Activated naive CD4-positive, alpha-beta T cell treated with anti-CD3 and anti-CD28 coated beads, Interleukin-2, amount 50 U/mL, for 24 hours (primary cell): ENCODE data around the gene KRTAP5-9.
"Not testable (repeated sequence)": the region's sequence is repeated elsewhere in the genome, so short reads cannot be mapped to it uniquely, and the experiment has no call there.

ENCODE experiments used
- H3K27ac Mint-ChIP-seq: one replicate; pipeline ENCODE4 v1.8.0; 2021; ENCODE audit warnings: mild to moderate bottlenecking, mixed read lengths
- H3K27me3 Mint-ChIP-seq: one replicate; pipeline ENCODE4 v1.8.0; 2021; ENCODE audit warnings: mixed read lengths
- H3K36me3 Mint-ChIP-seq: one replicate; pipeline ENCODE4 v1.8.0; 2021; ENCODE audit warnings: mixed read lengths
- H3K4me1 Mint-ChIP-seq: one replicate; pipeline ENCODE4 v1.8.0; 2021; ENCODE audit warnings: mixed read lengths
- H3K4me3 Mint-ChIP-seq: one replicate; pipeline ENCODE4 v1.8.0; 2021; ENCODE audit warnings: mild to moderate bottlenecking, mixed read lengths
- H3K9me3 Mint-ChIP-seq: one replicate; pipeline ENCODE4 v1.8.0; 2021; ENCODE audit warnings: mixed read lengths

Gene KRTAP5-9

DNA sequence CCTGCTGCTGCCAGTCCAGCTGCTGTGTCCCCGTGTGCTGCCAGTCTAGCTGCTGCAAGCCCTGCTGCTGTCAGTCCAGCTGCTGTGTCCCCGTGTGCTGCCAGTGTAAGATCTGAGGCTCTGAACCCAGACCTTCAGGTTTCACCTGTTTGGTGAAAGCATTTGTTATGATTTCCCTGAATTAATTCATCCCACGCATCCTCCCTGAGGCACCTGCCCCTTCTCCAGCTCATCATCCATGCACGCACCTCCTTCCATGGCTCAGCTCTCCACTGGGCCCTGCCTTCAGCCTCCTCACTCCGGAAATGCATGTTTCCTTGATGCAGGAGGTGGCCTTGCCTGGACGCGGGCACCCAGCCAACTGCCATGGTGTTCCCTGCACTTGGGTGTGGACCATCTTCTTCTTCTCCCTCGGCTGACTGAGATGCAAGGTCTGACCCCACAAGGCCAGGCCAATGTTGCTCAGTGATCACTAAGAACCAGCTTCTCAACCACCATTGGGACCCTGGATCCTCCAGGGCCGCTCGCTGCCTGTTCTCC lies 17.9 kb downstream of the KRTAP5-9 start:
- peaks cover 31% of the 10 kb centered on the region for H3K27me3 Mint-ChIP-seq
- H3K4me1 Mint-ChIP-seq = no peaks in the 10 kb centered on the region
- H3K4me3 Mint-ChIP-seq = no peak overlapping the region
- no peak overlapping the region for H3K27ac Mint-ChIP-seq
- no peaks in the 10 kb centered on the region for H3K9me3 Mint-ChIP-seq
- H3K36me3 Mint-ChIP-seq = no peaks in the 10 kb centered on the region

DNA sequence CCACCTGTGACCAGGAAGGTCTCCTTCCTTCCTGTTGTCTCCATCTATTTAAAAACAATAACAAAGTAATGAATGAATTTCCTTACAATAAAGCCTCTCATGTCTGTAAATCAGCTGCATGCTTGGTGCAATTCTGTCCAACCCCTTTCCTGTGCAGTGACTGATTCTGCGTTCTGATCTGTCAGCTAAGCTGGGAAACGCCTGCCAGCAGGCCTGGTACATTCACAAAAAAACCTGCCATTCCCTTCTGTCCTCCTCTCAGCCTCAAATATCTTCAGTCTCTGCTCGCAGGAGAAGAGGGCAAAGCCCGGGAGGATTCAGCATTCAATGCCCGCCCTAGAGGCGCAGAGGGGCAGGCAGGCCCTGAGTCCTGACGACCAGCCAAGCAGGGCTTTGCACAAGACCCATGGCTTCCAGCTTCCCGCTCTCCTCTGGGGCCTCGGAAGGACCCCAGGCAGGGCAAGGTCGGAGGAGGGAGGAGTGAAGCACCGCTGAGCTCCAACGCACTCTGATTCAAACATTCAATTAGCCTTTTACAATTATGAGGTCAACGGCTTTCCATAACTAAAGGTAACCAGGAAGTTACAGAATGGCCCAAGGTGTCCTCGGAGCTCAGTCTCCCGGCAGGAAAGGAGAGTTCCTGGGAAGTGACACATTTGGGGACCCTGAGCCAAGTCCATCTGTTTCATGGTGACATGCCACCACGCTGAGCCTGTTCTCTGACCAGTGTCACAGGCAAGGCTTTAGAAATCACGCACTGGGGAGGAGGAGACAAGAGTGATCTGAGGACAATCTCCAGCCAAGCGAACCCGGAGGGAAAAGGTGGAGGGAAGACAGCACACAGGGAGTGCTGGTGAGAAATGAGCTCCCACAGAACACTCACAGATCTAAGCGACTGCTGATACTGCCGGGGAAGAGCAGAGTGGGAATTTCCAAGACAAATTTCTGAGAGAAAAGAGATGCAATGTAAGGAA lies 18.7 kb downstream of the KRTAP5-9 start:
- H3K27ac Mint-ChIP-seq, H3K9me3 Mint-ChIP-seq, H3K4me3 Mint-ChIP-seq, H3K4me1 Mint-ChIP-seq, H3K36me3 Mint-ChIP-seq: not testable (repeated sequence)
- peaks cover 25% of the 10 kb centered on the region for H3K27me3 Mint-ChIP-seq

DNA sequence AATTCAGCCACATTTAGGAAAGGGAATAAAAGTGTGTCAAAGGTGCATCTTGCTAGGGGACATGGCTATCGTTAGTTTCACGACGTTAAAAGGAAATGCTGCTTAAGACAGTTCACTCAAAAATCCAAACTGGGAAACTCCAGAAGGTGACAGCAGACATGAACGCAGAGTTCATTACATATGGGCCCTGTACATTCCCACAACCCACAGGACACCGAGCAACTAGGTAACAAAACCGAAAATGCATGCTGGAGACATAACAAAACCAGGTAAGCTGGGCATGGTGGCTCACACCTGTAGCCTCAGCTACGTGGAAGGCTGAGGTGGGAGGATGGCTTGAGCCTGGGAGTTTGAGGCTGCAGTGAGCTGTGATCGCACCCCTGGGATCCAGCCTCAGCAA lies 19.4 kb downstream of the KRTAP5-9 start:
- H3K27ac Mint-ChIP-seq, H3K4me3 Mint-ChIP-seq, H3K4me1 Mint-ChIP-seq, H3K9me3 Mint-ChIP-seq, H3K36me3 Mint-ChIP-seq: not testable (repeated sequence)
- peaks cover 26% of the 10 kb centered on the region for H3K27me3 Mint-ChIP-seq

DNA sequence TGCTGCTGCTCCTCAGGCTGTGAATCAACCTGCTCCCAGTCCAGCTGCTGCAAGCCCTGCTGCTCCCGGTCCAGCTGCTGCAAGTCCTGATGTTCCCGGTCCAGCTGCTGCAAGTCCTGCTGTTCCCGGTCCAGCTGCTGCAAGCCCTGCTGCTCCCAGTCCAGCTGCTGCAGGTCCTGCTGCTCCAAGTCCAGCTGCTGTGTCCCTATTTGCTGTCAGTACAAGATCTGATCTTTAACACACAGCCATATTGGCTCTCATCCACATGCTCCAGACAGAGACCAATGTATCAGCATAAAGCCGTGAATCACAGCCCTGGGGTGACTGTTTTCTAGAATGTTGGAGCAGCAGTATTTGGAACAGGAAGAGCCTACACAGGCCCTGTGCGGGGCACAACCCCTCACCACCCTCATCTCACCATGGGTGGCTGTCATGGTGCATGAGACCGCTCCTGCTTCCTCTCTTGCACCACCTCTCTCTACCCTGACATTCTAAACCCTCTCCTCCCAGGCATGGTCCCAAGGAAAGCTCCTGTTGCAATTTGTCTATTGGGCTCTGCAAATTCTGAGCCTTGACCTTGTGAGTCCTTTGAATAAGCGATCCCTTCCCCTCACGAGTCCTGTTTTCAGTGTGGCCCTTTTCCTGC lies 20.6 kb downstream of the KRTAP5-9 start:
- no peaks in the 10 kb centered on the region for H3K9me3 Mint-ChIP-seq
- H3K4me1 Mint-ChIP-seq = no peaks in the 10 kb centered on the region
- no peak overlapping the region for H3K27ac Mint-ChIP-seq
- H3K36me3 Mint-ChIP-seq = no peaks in the 10 kb centered on the region
- peaks cover 18% of the 10 kb centered on the region for H3K27me3 Mint-ChIP-seq
- no peak overlapping the region for H3K4me3 Mint-ChIP-seq

DNA sequence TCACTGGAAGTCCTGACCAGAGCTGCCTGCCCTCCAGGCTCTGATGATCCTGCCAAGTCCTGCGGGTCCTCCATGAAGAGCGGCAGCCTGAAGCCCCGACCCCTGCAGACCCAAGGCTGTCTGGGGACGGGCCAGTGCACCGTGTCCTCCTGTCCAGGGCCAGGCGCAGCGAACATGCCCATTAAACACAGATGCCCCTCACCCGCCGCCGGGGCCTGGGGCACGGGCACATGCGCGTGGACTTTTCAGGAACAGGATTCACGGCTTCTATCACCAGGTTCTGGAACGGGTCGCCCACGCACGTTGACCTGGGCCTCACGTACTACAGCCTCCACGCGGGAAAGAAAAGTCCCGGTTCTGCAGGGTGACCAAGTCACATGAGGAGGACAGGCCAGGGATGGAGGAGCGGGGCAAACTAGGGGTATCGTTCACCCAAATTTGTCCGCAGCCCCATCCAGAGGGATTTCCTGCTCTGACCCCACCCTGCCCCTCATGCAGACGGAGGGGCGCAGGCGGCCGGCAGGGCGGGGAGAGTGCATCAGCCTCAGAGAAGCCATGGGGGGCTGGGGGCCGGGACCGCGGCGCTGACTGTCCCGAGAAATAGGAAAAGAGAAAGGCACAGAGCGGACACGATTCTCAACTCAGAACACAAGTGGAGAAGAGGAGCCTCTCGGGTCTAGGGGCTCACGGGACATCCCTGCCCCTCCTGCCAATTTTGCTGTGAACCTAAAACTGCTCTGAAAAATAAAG lies 23.1 kb downstream of the KRTAP5-9 start:
- H3K27me3 Mint-ChIP-seq, H3K36me3 Mint-ChIP-seq, H3K9me3 Mint-ChIP-seq, H3K4me3 Mint-ChIP-seq, H3K4me1 Mint-ChIP-seq, H3K27ac Mint-ChIP-seq: not testable (repeated sequence)

DNA sequence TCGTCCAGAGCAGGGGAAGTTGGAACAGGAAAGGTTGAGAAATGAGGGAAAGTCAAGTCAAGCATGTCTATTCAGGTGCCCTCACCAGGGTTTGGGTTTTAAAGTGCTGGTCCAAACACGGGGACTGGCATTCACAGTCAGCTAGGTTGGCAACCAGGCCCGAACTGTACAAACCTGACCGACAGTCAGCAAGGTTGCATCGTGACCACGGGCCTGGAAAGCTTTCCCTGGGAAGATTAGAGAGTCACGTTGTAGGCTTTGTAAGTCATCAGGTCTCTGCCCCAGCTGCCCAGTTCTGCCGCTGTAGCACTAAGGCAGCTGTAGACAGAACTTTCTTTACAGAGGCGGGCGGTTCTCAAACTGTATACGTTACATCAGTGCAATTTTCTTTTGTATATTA lies 24.6 kb downstream of the KRTAP5-9 start:
- Mint-ChIP-seq H3K27ac (no peak overlapping the region), H3K9me3 (no peaks in the 10 kb centered on the region), H3K4me1 (no peaks in the 10 kb centered on the region), H3K27me3 (peaks cover 4% of the 10 kb centered on the region), H3K36me3 (no peaks in the 10 kb centered on the region), H3K4me3 (no peak overlapping the region)

DNA sequence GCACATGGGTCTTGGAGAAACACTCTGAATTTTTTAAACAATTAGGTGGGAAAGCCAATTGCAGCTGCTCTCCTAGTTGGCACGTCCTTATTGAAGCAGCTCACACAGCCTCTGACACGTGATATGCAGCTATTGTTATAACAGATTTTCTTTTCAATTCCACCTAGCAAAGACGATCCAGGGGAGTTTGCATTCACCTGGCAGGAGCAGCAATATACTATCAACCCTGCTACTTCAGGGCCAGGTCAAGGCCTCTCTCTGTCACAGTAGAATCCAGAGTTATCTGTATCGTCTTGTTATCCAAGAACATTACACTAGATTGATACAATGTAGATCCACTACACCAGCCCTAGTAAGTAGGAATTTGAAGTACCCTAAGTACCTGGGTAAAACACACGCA lies 26.2 kb downstream of the KRTAP5-9 start:
- Mint-ChIP-seq H3K36me3 (no peaks in the 10 kb centered on the region), H3K27me3 (peaks cover 5% of the 10 kb centered on the region), H3K4me3 (no peak overlapping the region), H3K4me1 (no peaks in the 10 kb centered on the region), H3K27ac (no peak overlapping the region), H3K9me3 (no peaks in the 10 kb centered on the region)

DNA sequence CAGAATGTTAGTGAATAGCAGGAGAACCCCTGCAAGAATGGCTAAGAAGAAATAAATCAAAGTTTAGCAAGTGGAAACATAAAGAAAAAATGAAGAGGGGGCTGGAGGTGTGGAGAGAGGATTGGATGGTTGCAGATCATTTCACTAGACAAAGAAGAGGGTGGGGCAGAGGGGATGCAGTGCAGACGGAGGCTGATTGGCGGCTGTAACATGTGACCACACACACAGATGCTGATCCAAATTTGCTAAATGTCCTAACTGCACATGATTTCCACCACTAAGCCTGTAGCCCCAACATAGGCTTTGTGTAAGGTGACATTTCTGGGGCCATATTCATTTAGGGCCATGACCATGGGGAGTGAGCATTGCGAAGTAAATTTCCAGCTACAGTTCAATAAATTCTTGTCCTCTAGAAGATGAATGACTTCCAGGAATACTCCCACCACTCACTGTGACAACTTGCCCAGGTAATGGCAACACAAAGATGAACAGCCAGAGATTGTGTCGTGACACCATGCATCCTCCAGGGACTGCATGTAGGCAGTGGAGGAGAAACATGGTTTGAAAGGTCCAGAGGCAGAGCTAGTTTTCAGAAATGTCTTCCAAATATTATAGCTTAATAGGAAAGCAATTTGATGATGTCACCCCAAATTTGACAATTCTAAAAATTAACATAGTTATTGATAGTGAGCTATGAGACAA lies 27.7 kb downstream of the KRTAP5-9 start:
- Mint-ChIP-seq H3K27ac (no peak overlapping the region), H3K36me3 (no peaks in the 10 kb centered on the region), H3K4me1 (peaks cover 3% of the 10 kb centered on the region), H3K4me3 (no peak overlapping the region), H3K9me3 (no peaks in the 10 kb centered on the region), H3K27me3 (peaks cover 3% of the 10 kb centered on the region)

DNA sequence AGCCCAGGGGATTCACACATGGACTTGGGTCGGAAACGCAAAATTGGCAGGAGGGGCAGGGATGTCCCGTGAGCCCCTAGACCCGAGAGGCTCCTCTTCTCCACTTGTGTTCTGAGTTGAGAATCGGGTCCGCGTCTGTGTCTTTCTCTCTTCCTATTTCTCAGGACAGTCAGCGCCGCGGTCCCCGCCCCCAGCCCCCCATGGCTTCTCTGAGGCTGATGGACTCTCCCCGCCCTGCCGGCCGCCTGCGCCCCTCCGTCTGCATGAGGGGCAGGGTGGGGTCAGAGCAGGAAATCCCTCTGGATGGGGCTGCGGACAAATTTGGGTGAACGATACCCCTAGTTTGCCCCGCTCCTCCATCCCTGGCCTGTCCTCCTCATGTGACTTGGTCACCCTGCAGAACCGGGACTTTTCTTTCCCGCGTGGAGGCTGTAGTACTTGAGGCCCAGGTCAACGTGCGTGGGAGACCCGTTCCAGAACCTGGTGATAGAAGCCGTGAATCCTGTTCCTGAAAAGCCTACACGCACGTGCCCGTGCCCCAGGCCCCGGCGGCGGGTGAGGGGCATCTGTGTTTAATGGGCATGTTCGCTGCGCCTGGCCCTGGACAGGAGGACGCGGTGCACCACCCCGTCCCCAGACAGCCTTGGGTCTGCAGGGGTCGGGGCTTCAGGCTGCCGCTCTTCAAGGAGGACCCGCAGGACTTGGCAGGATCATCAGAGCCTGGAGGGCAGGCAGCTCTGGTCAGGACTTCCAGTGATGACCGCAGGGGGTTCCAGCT lies 28.7 kb downstream of the KRTAP5-9 start:
- not testable (repeated sequence) for H3K9me3 Mint-ChIP-seq, H3K4me3 Mint-ChIP-seq, H3K27ac Mint-ChIP-seq, H3K36me3 Mint-ChIP-seq, H3K27me3 Mint-ChIP-seq, H3K4me1 Mint-ChIP-seq

DNA sequence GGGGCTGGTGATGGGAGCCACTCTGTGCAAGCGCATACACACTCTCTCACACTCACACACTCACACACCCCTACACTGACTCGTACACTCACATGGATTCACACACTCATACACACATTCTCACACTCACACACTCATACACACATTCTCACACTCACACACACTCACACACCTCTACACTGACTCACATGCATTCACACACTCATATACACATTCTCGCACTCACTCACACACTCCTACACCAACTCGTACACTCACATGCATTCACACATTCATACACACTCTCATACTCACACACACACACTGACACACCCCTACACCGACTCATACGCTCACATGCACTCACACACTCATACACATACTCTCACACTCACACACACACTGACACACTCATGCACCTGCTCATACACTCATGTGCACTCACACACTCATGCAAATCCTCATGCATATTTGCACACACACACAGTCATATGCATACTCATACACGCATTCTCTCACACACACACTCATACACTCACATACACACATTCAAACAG lies 29.3 kb downstream of the KRTAP5-9 start:
- Mint-ChIP-seq H3K9me3 (no peaks in the 10 kb centered on the region), H3K36me3 (no peaks in the 10 kb centered on the region), H3K4me3 (no peak overlapping the region), H3K4me1 (peaks cover 3% of the 10 kb centered on the region), H3K27me3 (peaks cover 7% of the 10 kb centered on the region), H3K27ac (no peak overlapping the region)

DNA sequence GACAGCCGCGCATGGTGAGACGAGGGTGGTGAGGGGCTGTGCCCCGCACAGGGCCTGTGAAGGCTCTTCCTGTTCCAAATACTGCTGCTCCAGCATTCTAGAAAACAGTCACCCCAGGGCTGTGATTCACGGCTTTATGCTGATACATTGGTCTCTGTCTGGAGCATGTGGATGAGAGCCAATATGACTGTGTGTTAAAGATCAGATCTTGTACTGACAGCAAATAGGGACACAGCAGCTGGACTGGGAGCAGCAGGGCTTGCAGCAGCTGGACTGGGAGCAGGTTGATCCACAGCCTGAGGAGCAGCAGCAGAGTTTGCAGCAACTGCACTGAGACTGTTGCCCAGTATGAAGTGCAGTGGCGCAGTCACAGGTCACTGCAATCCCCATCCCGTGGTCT lies 31.3 kb downstream of the KRTAP5-9 start:
- not testable (repeated sequence) for H3K4me3 Mint-ChIP-seq, H3K36me3 Mint-ChIP-seq, H3K27me3 Mint-ChIP-seq, H3K4me1 Mint-ChIP-seq, H3K9me3 Mint-ChIP-seq, H3K27ac Mint-ChIP-seq

DNA sequence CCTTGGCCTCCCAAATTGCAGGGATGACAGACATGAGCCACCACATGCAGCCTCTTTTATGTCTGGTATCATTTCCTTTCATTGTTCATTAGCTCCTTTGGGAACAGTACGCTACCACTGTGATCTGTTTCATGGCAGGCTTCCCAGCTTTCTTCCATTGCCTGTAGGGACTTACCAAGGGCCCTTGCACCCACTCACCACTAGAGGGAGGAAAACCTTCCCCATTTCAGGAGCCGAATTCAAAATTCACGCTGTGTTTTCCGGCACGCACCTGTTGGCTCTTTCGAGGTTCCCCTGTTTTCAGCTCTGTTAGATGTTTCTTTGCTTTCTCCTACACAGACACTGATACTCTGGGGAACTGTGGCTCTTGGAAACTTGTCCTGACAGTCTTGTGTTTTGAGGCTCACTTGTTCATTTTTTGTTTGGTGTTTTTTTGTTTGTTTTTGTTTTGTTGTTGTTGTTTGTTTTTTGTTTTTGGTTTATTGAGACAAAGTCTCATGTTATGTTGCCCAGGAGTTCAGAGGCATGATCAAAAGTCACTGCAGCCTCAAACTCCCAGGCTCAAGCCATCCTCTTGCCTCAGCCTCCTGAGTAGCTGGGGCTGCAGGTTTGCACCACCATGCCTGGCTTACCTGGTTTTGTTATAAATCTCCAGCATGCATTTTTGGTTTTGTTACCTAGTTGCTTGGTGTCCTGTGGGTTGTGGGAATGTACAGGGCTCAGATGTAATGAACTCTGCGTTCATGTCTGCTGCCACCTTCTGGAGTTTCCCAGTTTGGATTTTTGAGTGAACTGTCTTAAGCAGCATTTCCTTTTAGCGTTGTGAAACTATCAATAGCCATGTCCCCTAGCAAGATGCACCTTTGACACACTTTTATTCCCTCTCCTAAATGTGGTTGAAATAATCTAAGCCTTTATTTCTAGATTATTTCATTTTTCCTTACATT lies 32.1 kb downstream of the KRTAP5-9 start:
- Mint-ChIP-seq H3K27me3 (peaks cover 15% of the 10 kb centered on the region), H3K4me1 (peaks cover 3% of the 10 kb centered on the region), H3K36me3 (no peaks in the 10 kb centered on the region)

DNA sequence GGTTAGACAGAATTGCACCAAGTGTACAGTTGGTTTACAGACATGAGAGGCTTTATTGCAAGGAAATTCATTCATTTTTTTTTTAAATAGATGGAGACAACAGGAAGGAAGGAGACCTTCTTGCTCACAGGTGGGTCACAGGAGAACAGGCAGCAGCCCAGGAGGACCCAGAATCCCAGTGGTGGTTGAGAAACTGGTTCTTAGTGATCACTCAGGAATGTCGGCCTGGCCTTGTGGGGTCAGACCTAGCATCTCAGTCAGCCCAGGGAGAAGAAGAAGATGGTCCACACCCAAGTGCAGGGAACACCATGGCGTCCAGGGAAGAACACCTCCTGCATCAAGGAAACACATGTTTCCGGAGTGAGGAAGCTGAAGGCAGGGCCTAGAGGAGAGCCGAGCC lies 33.6 kb downstream of the KRTAP5-9 start:
- Mint-ChIP-seq H3K27me3 (peaks cover 15% of the 10 kb centered on the region), H3K9me3 (no peaks in the 10 kb centered on the region), H3K36me3 (no peaks in the 10 kb centered on the region), H3K4me1 (peaks cover 3% of the 10 kb centered on the region), H3K4me3 (no peak overlapping the region), H3K27ac (no peak overlapping the region)

More for the DNA sequence above, 32.1 kb downstream of the KRTAP5-9 start:
- H3K9me3 Mint-ChIP-seq = no peaks in the 10 kb centered on the region
- H3K27ac Mint-ChIP-seq = no peak overlapping the region
- H3K4me3 Mint-ChIP-seq = no peak overlapping the region
